NCI-H1930 (cell line): ENCODE results near the gene ITPR1.

Experiments
- DNase-seq, 2 experiments: peaks; one replicate each; lab custom pipeline; 2025; lab: John Stamatoyannopoulos, UW

The ITPR1 gene

DNA sequence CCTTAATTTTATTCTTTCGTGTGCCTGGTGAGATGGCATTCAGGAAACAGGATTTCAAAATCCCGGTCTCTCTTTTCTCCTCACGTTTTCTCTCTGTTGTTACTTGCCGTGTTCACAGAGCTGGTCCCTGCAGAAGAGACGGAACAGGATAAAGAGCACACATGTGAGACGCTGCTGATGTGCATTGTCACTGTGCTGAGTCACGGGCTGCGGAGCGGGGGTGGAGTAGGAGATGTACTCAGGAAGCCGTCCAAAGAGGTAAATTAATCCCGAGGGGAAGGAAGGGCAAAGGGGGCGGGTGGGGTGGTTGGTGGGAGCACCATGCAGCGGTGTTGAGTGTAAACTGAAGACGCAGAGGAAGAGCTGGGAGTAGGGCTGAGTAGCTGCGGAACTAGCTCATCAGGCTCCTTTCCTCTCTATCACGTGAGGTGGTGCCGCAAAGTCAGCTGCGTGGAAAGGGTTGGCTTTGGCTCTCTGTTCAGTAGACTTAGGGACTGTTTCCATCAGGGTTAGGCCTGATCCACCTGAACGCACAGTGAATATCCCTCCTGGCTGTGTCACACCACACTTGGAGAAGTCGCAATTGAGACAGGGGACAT lies 321.3 kb downstream of the ITPR1 start:
- DNase-seq, result no peak

DNA sequence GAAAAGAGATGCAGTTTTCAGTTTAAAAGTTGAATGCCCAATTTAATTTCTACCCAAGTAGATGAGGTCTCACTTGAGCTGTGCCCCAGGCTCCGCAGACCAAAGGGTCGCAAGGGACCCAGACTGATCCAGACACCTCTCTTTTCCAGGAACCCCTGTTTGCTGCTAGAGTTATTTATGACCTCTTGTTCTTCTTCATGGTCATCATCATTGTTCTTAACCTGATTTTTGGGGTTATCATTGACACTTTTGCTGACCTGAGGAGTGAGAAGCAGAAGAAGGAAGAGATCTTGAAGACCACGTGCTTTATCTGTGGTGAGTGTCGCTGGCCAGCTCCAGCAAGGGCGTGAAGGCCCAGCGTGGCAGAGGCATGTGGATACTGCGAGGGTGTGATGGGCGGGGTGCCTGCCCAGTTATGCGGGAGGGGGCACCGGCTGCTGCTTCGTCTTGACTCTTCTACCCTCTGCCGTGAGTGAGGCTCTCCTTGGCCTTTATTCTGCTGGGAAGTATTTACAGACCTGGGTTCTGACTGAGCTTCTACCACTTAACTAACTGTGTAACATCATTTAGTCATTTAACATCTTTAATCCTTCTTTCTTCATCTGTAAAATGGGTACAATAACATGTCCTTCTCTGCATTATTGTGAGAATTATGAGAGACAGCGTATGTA lies 321.9 kb downstream of the ITPR1 start:
- DNase-seq, result no peak

DNA sequence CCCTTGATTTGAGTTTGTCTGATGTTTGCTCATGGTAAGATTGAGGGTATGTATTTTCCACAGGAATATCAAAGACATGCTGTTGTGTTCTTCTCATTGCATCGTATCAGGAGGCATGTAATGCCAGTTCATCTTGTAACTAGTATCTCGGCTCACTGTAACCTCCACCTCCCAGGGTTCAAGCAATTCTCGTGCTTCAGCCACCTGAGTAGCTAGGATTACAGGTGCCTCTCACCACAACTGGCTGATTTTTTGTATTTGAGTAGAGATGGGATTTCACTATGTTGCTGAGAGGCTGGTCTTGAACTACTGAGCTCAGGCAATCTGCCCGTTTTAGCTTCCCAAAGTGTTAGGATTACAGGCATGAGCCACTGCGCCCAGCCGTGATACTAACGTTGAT lies 323.2 kb downstream of the ITPR1 start:
- DNase-seq, result no peak

- no peak for DNase-seq
Measured at GRCh38 chr3:4816718-4817117, 323.6 kb downstream of the ITPR1 start.

- DNase-seq, result no peak
Measured at GRCh38 chr3:4817128-4817527, 324.0 kb downstream of the ITPR1 start.

DNA sequence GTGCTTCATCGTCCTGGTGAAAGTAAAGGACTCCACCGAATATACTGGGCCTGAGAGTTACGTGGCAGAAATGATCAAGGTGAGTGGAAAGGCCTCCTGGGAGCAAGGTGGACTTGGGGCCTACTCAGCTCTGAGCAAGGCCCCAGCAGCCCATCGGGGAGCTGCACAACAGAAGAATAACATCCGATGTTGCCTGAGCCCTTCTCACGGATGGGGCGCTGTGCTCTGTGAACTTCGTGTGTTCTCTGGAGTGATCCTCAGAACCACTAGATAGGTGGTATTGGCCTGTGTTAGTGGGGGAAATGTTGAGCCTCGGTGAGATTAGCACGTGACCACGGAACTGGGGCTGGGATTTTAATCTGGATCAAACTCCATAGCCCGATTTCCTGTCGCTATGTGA lies 325.0 kb downstream of the ITPR1 start:
- DNase-seq, result no peak

- DNase-seq, result no peak
Measured at GRCh38 chr3:4818986-4819693, 326.0 kb downstream of the ITPR1 start.

GRCh38 chr3:4819746-4820145 lies 326.6 kb downstream of the ITPR1 start:
- DNase-seq, result no peak

- no peak for DNase-seq
Measured at GRCh38 chr3:4820296-4821121, 327.4 kb downstream of the ITPR1 start.

DNA sequence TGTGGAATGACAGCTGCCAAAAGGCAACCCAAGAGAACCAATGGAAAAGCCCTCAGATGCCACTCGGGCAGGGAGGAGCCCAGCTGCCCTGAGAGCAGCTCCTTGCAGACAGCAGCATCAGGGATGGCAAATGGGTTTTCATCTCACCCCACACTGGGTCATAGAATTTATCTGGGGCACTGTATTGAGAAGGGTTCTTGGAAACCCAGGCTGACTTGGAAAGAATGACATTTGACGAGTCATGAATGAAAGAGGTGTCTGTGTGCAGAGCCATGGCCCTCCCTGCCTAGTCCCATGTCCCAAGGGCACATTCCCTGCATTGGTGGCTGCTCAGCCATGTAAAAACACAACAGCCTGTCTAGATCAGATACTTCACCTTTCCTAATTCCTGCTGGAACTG lies 328.2 kb downstream of the ITPR1 start:
- DNase-seq, result no peak

DNA sequence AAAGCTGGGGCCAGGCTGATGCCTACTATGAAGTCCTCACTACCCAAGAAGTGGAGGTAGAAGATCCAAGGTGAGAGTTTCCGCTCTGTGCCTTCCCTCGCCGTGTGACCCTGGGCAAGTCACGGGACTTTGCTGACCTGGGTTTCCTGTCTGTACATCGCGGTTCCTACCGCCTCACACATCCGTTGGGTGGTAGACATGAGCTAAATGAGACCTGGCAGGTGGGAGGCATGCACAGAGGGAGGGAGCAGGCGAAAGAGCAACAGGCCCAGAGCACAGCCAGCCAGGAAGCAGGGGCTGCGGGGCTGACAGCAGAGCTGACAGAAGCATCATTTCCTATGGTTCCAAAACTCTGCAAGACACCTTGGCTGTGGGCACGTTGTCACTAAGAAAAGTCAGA lies 328.8 kb downstream of the ITPR1 start:
- DNase-seq, result no peak

GRCh38 chr3:4822568-4822967 lies 329.4 kb downstream of the ITPR1 start:
- no peak for DNase-seq

DNA sequence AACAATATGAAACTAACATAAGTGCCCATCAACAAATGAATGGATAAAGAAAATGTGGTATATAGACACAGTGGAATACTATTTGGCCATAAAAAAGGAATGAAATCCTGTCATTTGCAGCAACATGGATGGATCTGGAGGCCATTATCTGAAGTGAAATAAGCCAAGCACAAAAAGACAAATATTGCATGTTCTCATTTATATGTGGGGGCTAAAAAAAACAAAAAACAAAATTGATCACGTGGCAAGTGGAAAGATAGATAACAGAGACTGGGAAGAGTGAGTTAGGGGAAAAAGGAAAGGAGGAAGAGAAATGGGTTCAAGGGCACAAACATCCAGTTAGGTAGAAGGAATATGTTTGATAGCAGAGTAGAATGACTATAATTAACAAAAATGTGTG lies 330.2 kb downstream of the ITPR1 start:
- no peak for DNase-seq

GRCh38 chr3:4823986-4824925 lies 331.1 kb downstream of the ITPR1 start:
- no peak for DNase-seq

GRCh38 chr3:4824926-4825325 lies 331.8 kb downstream of the ITPR1 start:
- no peak for DNase-seq

GRCh38 chr3:4825436-4826236 lies 332.5 kb downstream of the ITPR1 start:
- no peak for DNase-seq

GRCh38 chr3:4826237-4827100 lies 333.3 kb downstream of the ITPR1 start:
- DNase-seq, result no peak

DNA sequence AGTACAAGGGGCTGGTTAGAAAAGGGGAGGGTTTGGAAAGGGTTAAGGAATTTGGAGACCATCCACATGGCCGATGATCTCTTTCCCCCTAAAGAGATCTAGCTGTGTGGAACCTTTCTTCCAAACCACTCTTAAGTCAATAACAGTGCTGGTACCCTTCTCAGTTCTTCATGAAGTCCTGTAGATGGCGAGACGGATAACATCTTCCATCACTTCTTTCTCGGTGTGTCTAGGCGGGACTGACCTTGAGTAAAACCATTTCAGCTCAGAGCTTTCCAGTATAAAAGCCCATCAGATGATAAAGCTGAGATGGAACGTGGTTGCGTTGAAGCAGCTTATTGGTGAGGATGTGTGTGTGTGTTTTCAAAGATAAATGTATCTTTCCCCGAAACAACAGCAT lies 334.6 kb downstream of the ITPR1 start:
- DNase-seq, result no peak

- DNase-seq, result no peak
Measured at GRCh38 chr3:4828279-4829030, 335.3 kb downstream of the ITPR1 start.
